SK-N-SH (cell line): ENCODE data around the gene AP4M1. TPM values are rescaled to one million over a fixed set of nuclear protein-coding genes. Genes with fewer than 3 reads are reported as not detected.

ENCODE experiments used
- CTCF ChIA-PET: fragments of 300-600, 350-600 bp; formaldehyde crosslinking; extraction: SDS; loops from one replicate; lab custom pipeline; 2021; lab: Yijun Ruan, JAX
- POLR2A ChIA-PET: fragments of 350-600 bp; sonication (Branson Sonifier 250); formaldehyde crosslinking; extraction: SDS; loops from one replicate; lab custom pipeline; 2020; ENCODE audit warnings: antibody characterized with exemption, inconsistent platforms; lab: Yijun Ruan, JAX
- DNase-seq: peaks from one replicate; pipeline ENCODE4 v3.0.0; 2012
- H2AFZ ChIP-seq: fragments of 200-600 bp; sonication (generic); 2 replicates; pipeline ENCODE4 v1.8.1; 2016; ENCODE audit warnings: antibody characterized with exemption, mild to moderate bottlenecking, low read depth
- H3F3A ChIP-seq: fragments of 200-600 bp; sonication (generic); replicated peaks from 2 replicates; pipeline ENCODE3; 2016; ENCODE audit warnings: antibody characterized with exemption, mild to moderate bottlenecking; ENCODE audit not compliant: insufficient read depth
- H3K27ac ChIP-seq, 2 experiments: fragments of 200-500 bp in 1 of 2; fragments of 200-600 bp in 1 of 2; sonication (Bioruptor generic) in 1 of 2; sonication (generic), shearing (Covaris generic) in 1 of 2; 2 replicates each; pipeline versions ENCODE4 v1.5.1 to v1.6.1; 2014 to 2016; ENCODE audit warnings: low read depth in 2 of 2, inconsistent platforms in 1 of 2, low read length in 1 of 2, mild to moderate bottlenecking in 1 of 2, mixed read lengths in 1 of 2
- H3K27me3 ChIP-seq: fragments of 200-600 bp; sonication (generic), shearing (Covaris generic); 2 replicates; pipeline ENCODE4 v1.6.1; 2016; ENCODE audit warnings: mixed run types; ENCODE audit not compliant: insufficient read depth
- H3K36me3 ChIP-seq, 2 experiments: fragments of 200-500 bp in 1 of 2; fragments of 200-600 bp in 1 of 2; sonication (Bioruptor generic) in 1 of 2; sonication (generic) in 1 of 2; replicated peaks in 1 of 2; 2 replicates each; pipeline versions ENCODE3 to v1.5.1; 2014 to 2016; ENCODE audit warnings: low read length in 1 of 2, mild to moderate bottlenecking in 1 of 2; ENCODE audit not compliant: insufficient read depth in 2 of 2, control insufficient read depth in 1 of 2
- H3K4me1 ChIP-seq, 2 experiments: fragments of 200-500 bp in 1 of 2; fragments of 200-600 bp in 1 of 2; sonication (Bioruptor generic) in 1 of 2; sonication (generic), shearing (Covaris generic) in 1 of 2; 2 replicates each; pipeline versions ENCODE4 v1.5.1 to v1.6.1; 2014 to 2016; ENCODE audit warnings: low read depth in 1 of 2, low read length in 1 of 2, mixed run types in 1 of 2; ENCODE audit not compliant: insufficient read depth in 2 of 2, control insufficient read depth in 1 of 2
- H3K4me2 ChIP-seq: fragments of 200-600 bp; sonication (generic), shearing (Covaris generic); 2 replicates; pipeline ENCODE4 v1.6.1; 2017; ENCODE audit warnings: mixed run types
- H3K4me3 ChIP-seq, 2 experiments: fragments of 200-500 bp in 1 of 2; fragments of 200-600 bp in 1 of 2; sonication (Bioruptor generic) in 1 of 2; sonication (generic), shearing (Covaris generic) in 1 of 2; 2 replicates each; pipeline versions ENCODE4 v1.5.1 to v1.8.1; 2014 to 2016; ENCODE audit warnings: low read depth in 2 of 2, inconsistent platforms in 1 of 2, low read length in 1 of 2, mild to moderate bottlenecking in 1 of 2, mixed read lengths in 1 of 2, moderate library complexity in 1 of 2
- H3K79me2 ChIP-seq: fragments of 200-600 bp; sonication (generic); 2 replicates; pipeline ENCODE4 v1.8.1; 2017; ENCODE audit warnings: mild to moderate bottlenecking; ENCODE audit not compliant: insufficient read depth
- H3K9ac ChIP-seq: fragments of 200-600 bp; sonication (generic); 2 replicates; pipeline ENCODE4 v1.6.1; 2017; ENCODE audit warnings: mixed run types
- H3K9me2 ChIP-seq: fragments of 200-600 bp; sonication (generic); 2 replicates; pipeline ENCODE4 v1.6.1; 2017; ENCODE audit warnings: mixed run types
- H3K9me3 ChIP-seq: fragments of 200-600 bp; sonication (generic); 2 replicates; pipeline ENCODE4 v1.6.1; 2017; ENCODE audit warnings: mixed run types, mild to moderate bottlenecking, moderate library complexity
- H4K20me1 ChIP-seq: fragments of 200-600 bp; sonication (generic); 2 replicates; pipeline ENCODE4 v1.6.1; 2017; ENCODE audit warnings: mild to moderate bottlenecking, mixed run types; ENCODE audit not compliant: insufficient read depth
- EP300 ChIP-seq, 2 experiments: IDR thresholded peaks; 2 replicates each; pipeline versions ENCODE4 v1.4.0 to v1.6.1; 2012; ENCODE audit warnings: borderline replicate concordance in 1 of 2, low read depth in 1 of 2, low read length in 1 of 2
- FOSL2 ChIP-seq: IDR thresholded peaks from 2 replicates; pipeline ENCODE4 v1.4.0; 2012; ENCODE audit warnings: low read depth, mild to moderate bottlenecking, moderate library complexity, borderline replicate concordance
- GABPA ChIP-seq: IDR thresholded peaks from 2 replicates; pipeline ENCODE4 v1.4.0; 2012; ENCODE audit warnings: low read depth, mild to moderate bottlenecking
- GATA2 ChIP-seq: sonication (generic); formaldehyde crosslinking; IDR thresholded peaks from 2 replicates; pipeline ENCODE4 v1.5.0; 2020; ENCODE audit warnings: mild to moderate bottlenecking, missing genetic modification reagents
- IRF3 ChIP-seq: fragments of 150-350 bp; IDR thresholded peaks from 2 replicates; pipeline ENCODE4 v1.6.1; 2016; ENCODE audit warnings: mild to moderate bottlenecking, low read depth, low read length
- JUND ChIP-seq: IDR thresholded peaks from 2 replicates; pipeline ENCODE4 v1.4.0; 2012
- RAD21 ChIP-seq: IDR thresholded peaks from 2 replicates; pipeline ENCODE4 v1.6.1; 2012; ENCODE audit warnings: mild to moderate bottlenecking, low read length
- SIN3A ChIP-seq: IDR thresholded peaks from 2 replicates; pipeline ENCODE4 v1.6.1; 2012; ENCODE audit warnings: low read depth, mild to moderate bottlenecking, low read length, moderate library complexity, borderline replicate concordance
- TCF12 ChIP-seq: IDR thresholded peaks from 2 replicates; pipeline ENCODE4 v1.4.0; 2012
- TEAD4 ChIP-seq: IDR thresholded peaks from 2 replicates; pipeline ENCODE4 v1.4.0; 2012; ENCODE audit warnings: mild to moderate bottlenecking, borderline replicate concordance; ENCODE audit not compliant: insufficient read depth
- YY1 ChIP-seq: IDR thresholded peaks from 2 replicates; pipeline ENCODE4 v1.4.0; 2012; ENCODE audit warnings: low read depth, mild to moderate bottlenecking
- WGBS: methylation state at CpG from one replicate; pipeline ENCODE4 v1.1.6; 2017; ENCODE audit warnings: low lambda C conversion rate; 5-methylcytosine and 5-hydroxymethylcytosine counted together
- polyA plus RNA-seq, 3 experiments: library from polyadenylated mRNA; depleted of rRNA; stranded (reverse); fragments of >200 nt; gene quantifications; 2 replicates each; pipeline ENCODE4 v1.2.3, GENCODE V29; 2012
- TF ChIP-seq, protein P1 (sequence below): IDR thresholded peaks from 2 replicates; pipeline ENCODE4 v1.6.1; 2012; ENCODE audit warnings: mild to moderate bottlenecking, low read depth, low read length, moderate library complexity
- TF ChIP-seq, protein P2 (sequence below): IDR thresholded peaks from 2 replicates; pipeline ENCODE4 v1.4.0; 2012; ENCODE audit warnings: low read depth, borderline replicate concordance

Gene AP4M1
- polyA plus RNA-seq, 1 of the 3 experiments (the other 2 are of a cell fraction): 35.0 TPM

DNA sequence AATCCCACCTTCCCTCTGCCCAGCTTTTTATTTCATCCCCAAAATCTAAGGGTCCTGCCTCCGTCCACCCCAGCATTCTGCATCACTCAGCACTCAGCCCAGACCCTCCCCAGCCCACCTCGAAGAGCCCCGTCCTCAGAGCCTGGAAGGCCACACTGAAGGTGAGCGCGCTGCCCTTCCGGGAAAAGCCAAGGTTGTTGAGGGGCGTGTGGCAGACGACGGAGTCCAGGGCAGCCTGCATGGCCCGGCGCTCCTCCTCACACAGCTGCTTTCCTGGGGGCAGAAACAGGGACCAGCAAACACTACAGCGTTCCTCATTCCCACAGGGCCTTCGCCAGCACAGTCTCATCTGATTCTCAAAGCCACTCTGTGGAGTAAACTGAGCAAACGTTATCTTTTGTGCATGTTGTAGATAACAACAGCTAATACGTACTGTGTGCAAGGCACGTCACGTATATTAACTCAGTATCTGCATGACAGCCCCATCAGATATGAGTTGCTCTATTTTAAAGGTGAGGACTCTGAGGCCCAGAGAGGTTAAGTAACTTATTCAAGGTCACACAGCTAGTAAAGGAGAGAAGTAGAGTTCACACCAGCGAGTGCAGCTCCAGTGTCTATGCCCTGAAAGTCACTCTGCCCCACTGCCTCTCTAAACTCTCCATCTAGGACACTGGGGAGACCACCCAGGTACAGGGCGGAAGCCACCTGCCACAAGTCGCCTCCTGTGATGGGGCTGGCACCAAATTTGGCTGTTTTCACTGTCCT, 54.3 kb downstream of the AP4M1 start:
- no peak overlapping the region for H2AFZ ChIP-seq
- H3K27me3 ChIP-seq: no peaks in the 10 kb centered on the region
- no peaks in the 10 kb centered on the region for H3K9me2 ChIP-seq
- H3F3A ChIP-seq: peaks cover 15% of the 10 kb centered on the region
- peaks cover 37 to 39% of the 10 kb centered on the region in 2 experiments for H3K36me3 ChIP-seq
- H3K4me3 ChIP-seq: no peak overlapping the region
- no peaks in the 10 kb centered on the region for H3K9me3 ChIP-seq
- peaks cover 62% of the 10 kb centered on the region for H3K79me2 ChIP-seq
- no peak overlapping the region for H3K27ac ChIP-seq
- no peak overlapping the region for H3K9ac ChIP-seq
- ChIA-PET CTCF (interaction anchor here (1.1 to 3.9 kb wide), 3 partner anchors 24 to 61 kb away, joined by 3 to 33 read pairs (median 3); no protein-coding TSS in a partner anchor), POLR2A (interaction anchor here (1.1 to 1.6 kb wide), 3 partner anchors 11 to 22 kb away, joined by 3 to 5 read pairs (median 5); partner anchors contain the start of genes GPC2 and STAG3)
- 93% methylated on average over 20 of the region's 20 CpGs for WGBS
- TF ChIP-seq, protein P1, sequence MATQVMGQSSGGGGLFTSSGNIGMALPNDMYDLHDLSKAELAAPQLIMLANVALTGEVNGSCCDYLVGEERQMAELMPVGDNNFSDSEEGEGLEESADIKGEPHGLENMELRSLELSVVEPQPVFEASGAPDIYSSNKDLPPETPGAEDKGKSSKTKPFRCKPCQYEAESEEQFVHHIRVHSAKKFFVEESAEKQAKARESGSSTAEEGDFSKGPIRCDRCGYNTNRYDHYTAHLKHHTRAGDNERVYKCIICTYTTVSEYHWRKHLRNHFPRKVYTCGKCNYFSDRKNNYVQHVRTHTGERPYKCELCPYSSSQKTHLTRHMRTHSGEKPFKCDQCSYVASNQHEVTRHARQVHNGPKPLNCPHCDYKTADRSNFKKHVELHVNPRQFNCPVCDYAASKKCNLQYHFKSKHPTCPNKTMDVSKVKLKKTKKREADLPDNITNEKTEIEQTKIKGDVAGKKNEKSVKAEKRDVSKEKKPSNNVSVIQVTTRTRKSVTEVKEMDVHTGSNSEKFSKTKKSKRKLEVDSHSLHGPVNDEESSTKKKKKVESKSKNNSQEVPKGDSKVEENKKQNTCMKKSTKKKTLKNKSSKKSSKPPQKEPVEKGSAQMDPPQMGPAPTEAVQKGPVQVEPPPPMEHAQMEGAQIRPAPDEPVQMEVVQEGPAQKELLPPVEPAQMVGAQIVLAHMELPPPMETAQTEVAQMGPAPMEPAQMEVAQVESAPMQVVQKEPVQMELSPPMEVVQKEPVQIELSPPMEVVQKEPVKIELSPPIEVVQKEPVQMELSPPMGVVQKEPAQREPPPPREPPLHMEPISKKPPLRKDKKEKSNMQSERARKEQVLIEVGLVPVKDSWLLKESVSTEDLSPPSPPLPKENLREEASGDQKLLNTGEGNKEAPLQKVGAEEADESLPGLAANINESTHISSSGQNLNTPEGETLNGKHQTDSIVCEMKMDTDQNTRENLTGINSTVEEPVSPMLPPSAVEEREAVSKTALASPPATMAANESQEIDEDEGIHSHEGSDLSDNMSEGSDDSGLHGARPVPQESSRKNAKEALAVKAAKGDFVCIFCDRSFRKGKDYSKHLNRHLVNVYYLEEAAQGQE: no peak
- H3K4me1 ChIP-seq: peaks cover 11 to 19% of the 10 kb centered on the region in 2 experiments; a peak in 2 of 4 replicates
- peaks cover 20% of the 10 kb centered on the region for H4K20me1 ChIP-seq
- H3K4me2 ChIP-seq: no peak overlapping the region
- peak; percentile 24 for DNase-seq

DNA sequence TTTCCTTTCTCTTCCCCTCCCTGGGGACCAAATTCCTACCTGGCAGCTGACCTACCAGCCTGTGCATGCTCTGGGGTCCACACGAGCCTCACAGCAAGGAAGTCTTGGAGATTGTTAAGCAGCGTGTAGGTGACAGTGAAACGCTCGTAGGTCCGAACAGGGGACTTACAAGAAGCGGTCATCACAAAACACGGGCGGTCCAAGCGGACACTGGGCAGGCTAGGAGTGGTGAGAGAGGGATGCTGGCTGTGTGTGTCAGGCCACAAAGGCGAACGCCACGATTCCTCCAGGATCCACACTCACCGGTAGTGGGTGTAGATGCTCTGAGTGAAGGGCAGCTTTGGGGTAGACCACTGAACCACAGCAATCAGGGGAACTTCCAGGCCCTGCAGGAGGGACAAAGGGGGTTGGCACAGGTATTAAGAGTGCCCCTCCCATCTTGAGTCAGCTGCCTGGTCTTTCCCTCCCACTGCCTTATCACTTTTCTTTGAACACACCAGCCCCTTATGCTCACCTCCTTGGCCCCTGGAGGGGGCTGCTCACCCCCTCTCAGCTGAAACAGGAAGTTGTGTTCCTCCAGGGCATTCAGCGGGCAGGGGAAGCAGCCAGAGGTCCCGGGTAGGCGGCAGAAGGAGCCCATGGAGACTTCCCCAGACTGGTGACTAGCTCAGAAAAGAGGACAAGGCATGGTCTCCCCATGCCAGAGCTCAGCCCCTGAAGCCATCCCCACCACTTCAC, 55.1 kb downstream of the AP4M1 start:
- H3K4me2 ChIP-seq: peak overlapping the region; percentile 100

More for the DNA sequence above, 55.1 kb downstream of the AP4M1 start:
- 96% methylated on average over 16 of the region's 16 CpGs for WGBS
- H3K27ac ChIP-seq: peak overlapping the region in 1 of 2 experiments; percentile 8; a peak in 1 of 4 replicates
- peak; percentile 40 for DNase-seq
- no peaks in the 10 kb centered on the region for H3K9me2 ChIP-seq
- TF ChIP-seq YY1 (no peak), IRF3 (no peak), RAD21 (no peak), GABPA (no peak), TEAD4 (no peak), TCF12 (no peak), JUND (no peak), FOSL2 (no peak), GATA2 (no peak), EP300 (IDR thresholded peaks at IDR 0.05; ENCODE audit: borderline replicate concordance in 1 of 2, low read depth in 1 of 2, low read length in 1 of 2) (no peak), SIN3A (no peak)
- TF ChIP-seq, protein P1: no peak
- TF ChIP-seq, protein P2, sequence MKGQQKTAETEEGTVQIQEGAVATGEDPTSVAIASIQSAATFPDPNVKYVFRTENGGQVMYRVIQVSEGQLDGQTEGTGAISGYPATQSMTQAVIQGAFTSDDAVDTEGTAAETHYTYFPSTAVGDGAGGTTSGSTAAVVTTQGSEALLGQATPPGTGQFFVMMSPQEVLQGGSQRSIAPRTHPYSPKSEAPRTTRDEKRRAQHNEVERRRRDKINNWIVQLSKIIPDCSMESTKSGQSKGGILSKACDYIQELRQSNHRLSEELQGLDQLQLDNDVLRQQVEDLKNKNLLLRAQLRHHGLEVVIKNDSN: no peak
- H2AFZ ChIP-seq: no peak overlapping the region
- peak overlapping the region; percentile 85; the same call in 1 of the 2 replicates for H3K9ac ChIP-seq
- no peaks in the 10 kb centered on the region for H3K9me3 ChIP-seq
- H3K79me2 ChIP-seq: peaks cover 54% of the 10 kb centered on the region
- POLR2A ChIA-PET: interaction anchor here (0.6 to 4.3 kb wide), 6 partner anchors 8 to 39 kb away, joined by 3 to 25 read pairs (median 4); partner anchors contain the start of genes GAL3ST4, GPC2, LAMTOR4 and STAG3
- H3K4me3 ChIP-seq: peak overlapping the region; percentile 87 to 93; a peak in 2 of 4 replicates
- CTCF ChIA-PET: interaction anchor here (0.6 to 3.9 kb wide), 5 partner anchors 25 to 540 kb away, joined by 3 to 33 read pairs (median 3); no protein-coding TSS in a partner anchor
- no peaks in the 10 kb centered on the region for H3K27me3 ChIP-seq
- H3K4me1 ChIP-seq: peaks cover 11 to 19% of the 10 kb centered on the region in 2 experiments; a peak in 2 of 4 replicates
- H3K36me3 ChIP-seq: peaks cover 34 to 39% of the 10 kb centered on the region in 2 experiments
- peaks cover 20% of the 10 kb centered on the region for H4K20me1 ChIP-seq
- peaks cover 15% of the 10 kb centered on the region for H3F3A ChIP-seq
